Smooth muscle cell (in vitro differentiated cells): ENCODE measurements around the gene SIL1. TPM values are rescaled to one million over a fixed set of nuclear protein-coding genes. Genes with fewer than 3 reads are reported as not detected.

Source experiments
- DNase-seq: peaks from one replicate; lab custom pipeline; 2025; ENCODE audit not compliant: unreplicated experiment; lab: John Stamatoyannopoulos, UW
- H2AFZ ChIP-seq: fragments of 200-600 bp; sonication (generic); 2 replicates; pipeline ENCODE4 v1.6.0; 2016; ENCODE audit warnings: antibody characterized with exemption, low read depth, mild to moderate bottlenecking
- H3F3A ChIP-seq: fragments of 200-600 bp; sonication (generic); 2 replicates; pipeline ENCODE4 v1.6.0; 2017; ENCODE audit warnings: antibody characterized with exemption, low read depth
- H3K27ac ChIP-seq: fragments of 200-600 bp; sonication (generic); 2 replicates; pipeline ENCODE4 v1.5.1; 2016; ENCODE audit warnings: low read depth, mild to moderate bottlenecking
- H3K27me3 ChIP-seq: fragments of 200-600 bp; sonication (generic); 2 replicates; pipeline ENCODE4 v1.6.1; 2016; ENCODE audit warnings: low read depth, mild to moderate bottlenecking
- H3K36me3 ChIP-seq: fragments of 200-600 bp; sonication (generic); 2 replicates; pipeline ENCODE4 v1.5.1; 2016; ENCODE audit warnings: low read depth
- H3K4me1 ChIP-seq: fragments of 200-600 bp; sonication (generic); 2 replicates; pipeline ENCODE4 v1.5.1; 2016; ENCODE audit warnings: low read depth
- H3K4me2 ChIP-seq: fragments of 200-600 bp; sonication (generic); 2 replicates; pipeline ENCODE4 v1.6.0; 2016; ENCODE audit warnings: mild to moderate bottlenecking
- H3K4me3 ChIP-seq: fragments of 200-600 bp; sonication (generic); 2 replicates; pipeline ENCODE4 v1.5.1; 2016; ENCODE audit warnings: mild to moderate bottlenecking
- H3K79me2 ChIP-seq: fragments of 200-600 bp; sonication (generic); 2 replicates; pipeline ENCODE4 v1.6.0; 2016; ENCODE audit warnings: low read depth, mild to moderate bottlenecking
- H3K9ac ChIP-seq: fragments of 200-600 bp; sonication (generic); 2 replicates; pipeline ENCODE4 v1.6.0; 2016; ENCODE audit warnings: low read depth
- H3K9me3 ChIP-seq: fragments of 200-600 bp; sonication (generic); replicated peaks from 2 replicates; pipeline ENCODE4 v1.5.1; 2016; ENCODE audit warnings: low read depth
- H4K20me1 ChIP-seq: fragments of 200-600 bp; sonication (generic); 2 replicates; pipeline ENCODE4 v1.6.0; 2016; ENCODE audit warnings: low read depth
- CTCF ChIP-seq: fragments of 200-600 bp; sonication (generic); IDR thresholded peaks from 2 replicates; pipeline ENCODE4 v1.5.1; 2017; ENCODE audit warnings: borderline replicate concordance, mild to moderate bottlenecking, antibody characterized with exemption; ENCODE audit not compliant: insufficient read depth, poor library complexity, severe bottlenecking
- WGBS: methylation state at CpG from one replicate; pipeline ENCODE4 v1.1.7; 2016; ENCODE audit warnings: low lambda C conversion rate; 5-methylcytosine and 5-hydroxymethylcytosine counted together
- polyA plus RNA-seq: library from polyadenylated mRNA; unstranded; fragments of >200 nt; fragmentation: Nextera tagmentation; extraction: Ambion mirVana; gene quantifications from 2 replicates; pipeline ENCODE4 v1.2.1, GENCODE V29; 2016
- total RNA-seq: library from RNA; depleted of rRNA; stranded (reverse); fragments of >200 nt; gene quantifications from 2 replicates; pipeline ENCODE4 v1.2.3, GENCODE V29; 2014

The SIL1 gene
- total and polyA plus RNA-seq, 2 experiments from 2014 or later = 45.5 to 119 TPM

GRCh38 chr5:139021346-139021745, 176.8 kb downstream of the SIL1 start:
- no peak for TF ChIP-seq CTCF
- no peak overlapping the region for H3K4me2 ChIP-seq

GRCh38 chr5:139019880-139020279, 178.3 kb downstream of the SIL1 start:
- Histone ChIP-seq H3K79me2 (no peaks in the 10 kb centered on the region), H3K27me3 (no peaks in the 10 kb centered on the region), H3K4me3 (no peak overlapping the region), H3F3A (peaks cover 17% of the 10 kb centered on the region), H4K20me1 (no peaks in the 10 kb centered on the region), H3K4me1 (peaks cover 7% of the 10 kb centered on the region), H3K27ac (peak overlapping the region; percentile 76), H3K36me3 (no peaks in the 10 kb centered on the region), H3K9me3 (no peaks in the 10 kb centered on the region), H3K9ac (no peak overlapping the region), H2AFZ (no peak overlapping the region), H3K4me2 (peak overlapping the region; percentile 71)
- no peak for DNase-seq
- 24% methylated on average over 4 of the region's 4 CpGs for WGBS
- no peak for TF ChIP-seq CTCF

More at GRCh38 chr5:139021346-139021745, 176.8 kb downstream of the SIL1 start:
- H3K27ac ChIP-seq = peak overlapping the region; percentile 76
- peaks cover 7% of the 10 kb centered on the region for H3K4me1 ChIP-seq
- H3K4me3 ChIP-seq = no peak overlapping the region
- no peaks in the 10 kb centered on the region for H3K36me3 ChIP-seq
- no peak overlapping the region for H3K9ac ChIP-seq
- no peak for DNase-seq
- WGBS = 96% methylated on average over 3 of the region's 3 CpGs
- no peaks in the 10 kb centered on the region for H3K79me2 ChIP-seq
- no peaks in the 10 kb centered on the region for H4K20me1 ChIP-seq
- no peak overlapping the region for H2AFZ ChIP-seq
- H3K27me3 ChIP-seq = no peaks in the 10 kb centered on the region
- H3F3A ChIP-seq = peaks cover 17% of the 10 kb centered on the region
- H3K9me3 ChIP-seq = no peaks in the 10 kb centered on the region

- Histone ChIP-seq H3F3A (peaks cover 17% of the 10 kb centered on the region), H3K27me3 (no peaks in the 10 kb centered on the region), H3K36me3 (no peaks in the 10 kb centered on the region), H3K79me2 (no peaks in the 10 kb centered on the region), H3K9ac (no peak overlapping the region), H3K27ac (peak overlapping the region; percentile 76), H2AFZ (no peak overlapping the region), H3K4me3 (no peak overlapping the region), H3K4me2 (peak overlapping the region; percentile 71), H3K9me3 (no peaks in the 10 kb centered on the region), H3K4me1 (peaks cover 7% of the 10 kb centered on the region), H4K20me1 (no peaks in the 10 kb centered on the region)
- no peak for DNase-seq
- WGBS = 96% methylated on average over 3 of the region's 3 CpGs
- no peak for TF ChIP-seq CTCF
These were observed 179.0 kb downstream of the SIL1 start for GRCh38 chr5:139019211-139019610.

GRCh38 chr5:139017624-139018023, 180.5 kb downstream of the SIL1 start:
- no peaks in the 10 kb centered on the region for H3K27me3 ChIP-seq
- H3K4me2 ChIP-seq = no peak overlapping the region
- H3K79me2 ChIP-seq = no peaks in the 10 kb centered on the region
- H3K4me1 ChIP-seq = peaks cover 7% of the 10 kb centered on the region
- no peaks in the 10 kb centered on the region for H3K36me3 ChIP-seq
- H3F3A ChIP-seq = peaks cover 17% of the 10 kb centered on the region
- H3K4me3 ChIP-seq = no peak overlapping the region
- DNase-seq = no peak
- H3K9ac ChIP-seq = no peak overlapping the region
- TF ChIP-seq CTCF = no peak
- no peak overlapping the region for H2AFZ ChIP-seq
- H3K9me3 ChIP-seq = no peaks in the 10 kb centered on the region
- no peaks in the 10 kb centered on the region for H4K20me1 ChIP-seq
- WGBS = 52% methylated on average over 5 of the region's 5 CpGs
- H3K27ac ChIP-seq = no peak overlapping the region
